Stimulated activated CD4-positive, alpha-beta T cell treated with anti-CD3 and anti-CD28 coated beads, Interleukin-2, amount 100 ng/mL, for 24 hours (primary cell): ENCODE measurements around the gene HBEGF.

ENCODE experiments used
- DNase-seq, 2 donors: peaks; one replicate each; pipeline ENCODE4 v3.0.0-alpha.2; 2020

HBEGF gene

DNA sequence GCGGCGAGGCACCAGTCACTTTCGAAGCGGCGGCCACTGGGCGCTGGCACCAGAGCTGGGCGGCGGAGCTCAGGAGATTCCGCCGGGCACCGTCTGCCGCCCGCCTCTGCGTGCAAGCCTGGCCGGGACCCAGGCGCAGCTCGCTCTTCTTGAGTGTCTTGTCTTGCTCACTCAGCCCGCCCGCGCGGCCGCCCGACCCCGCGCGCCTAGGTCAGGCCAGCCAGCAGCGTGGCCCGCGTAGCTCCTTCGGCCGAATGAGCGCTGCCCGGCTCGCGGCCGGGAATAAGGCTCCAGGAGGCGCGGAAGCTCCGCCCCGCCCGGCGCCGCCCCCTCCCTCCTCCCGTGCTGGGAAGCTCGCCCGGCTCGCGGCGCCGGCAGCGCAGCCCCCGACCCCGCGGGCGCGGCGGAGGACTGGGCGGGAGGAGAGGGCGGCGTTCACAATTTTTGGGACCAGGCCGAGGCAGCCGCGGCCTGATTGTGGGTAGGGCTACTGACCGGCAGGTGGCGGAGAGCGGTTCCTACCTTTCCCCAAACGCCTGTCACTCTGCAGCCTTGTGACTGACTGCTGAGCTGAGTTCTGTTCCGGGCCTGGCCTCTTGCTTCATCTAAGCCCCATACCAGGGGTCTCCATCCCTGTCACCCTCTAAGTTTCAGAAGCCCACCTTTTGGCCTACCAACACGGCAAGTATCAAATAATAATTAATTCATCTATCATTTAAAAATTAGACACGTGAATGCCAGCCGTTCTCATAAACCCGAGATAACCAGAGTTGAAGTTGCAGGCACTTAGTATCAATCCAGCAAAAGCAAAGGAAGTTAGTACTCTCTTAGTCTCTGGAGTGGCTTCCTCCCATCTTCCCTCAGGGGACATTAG is at the start of gene HBEGF:
Gene HBEGF (minus strand): TSS at position 256 of the 874 bp plus-strand sequence. CDS start 275 bp downstream, outside the sequence.
- DNase-seq = peak; percentile 55 to 70

DNA sequence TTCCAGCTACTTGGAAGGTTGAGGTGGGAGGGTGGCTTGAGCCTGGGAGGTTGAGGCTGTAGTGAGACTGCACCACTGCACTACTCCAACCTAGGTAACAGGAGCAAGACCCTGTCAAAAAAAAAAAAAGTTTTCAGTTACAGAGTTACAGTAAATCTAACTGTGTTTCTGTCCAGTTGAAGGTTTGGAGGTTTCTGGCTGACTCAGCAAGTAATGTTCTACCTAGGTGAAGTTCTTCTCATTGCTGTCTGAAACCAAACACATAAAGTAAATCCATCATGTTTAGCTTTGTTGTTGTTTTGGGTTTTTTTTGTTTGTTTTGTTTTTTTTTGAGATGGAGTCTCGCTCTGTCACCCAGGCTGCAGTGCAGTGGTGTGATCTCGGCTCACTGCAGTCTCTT is 47.3 kb upstream of the HBEGF start:
- DNase-seq = no peak

DNA sequence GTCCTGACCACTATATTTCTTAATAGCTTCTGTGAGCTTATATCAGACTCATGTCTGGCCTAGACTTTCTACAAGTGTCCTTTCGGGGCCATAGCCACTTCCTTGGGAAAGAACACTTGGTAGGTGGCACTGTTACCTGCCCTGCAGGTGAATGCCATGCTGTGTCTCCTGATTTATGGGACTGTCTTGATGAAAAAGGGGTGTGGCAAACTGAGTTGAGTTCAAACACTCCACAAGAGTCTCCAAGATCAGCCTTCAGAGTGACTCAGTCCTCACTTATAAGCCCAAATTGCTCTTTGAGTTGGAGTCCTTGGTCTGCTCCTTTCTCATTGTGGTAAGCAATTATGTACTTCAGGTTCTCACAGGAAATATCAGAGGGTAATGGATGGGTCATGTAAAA is 45.3 kb upstream of the HBEGF start:
- no peak for DNase-seq

GRCh38 chr5:140391312-140391711 is 44.9 kb upstream of the HBEGF start:
- no peak for DNase-seq

DNA sequence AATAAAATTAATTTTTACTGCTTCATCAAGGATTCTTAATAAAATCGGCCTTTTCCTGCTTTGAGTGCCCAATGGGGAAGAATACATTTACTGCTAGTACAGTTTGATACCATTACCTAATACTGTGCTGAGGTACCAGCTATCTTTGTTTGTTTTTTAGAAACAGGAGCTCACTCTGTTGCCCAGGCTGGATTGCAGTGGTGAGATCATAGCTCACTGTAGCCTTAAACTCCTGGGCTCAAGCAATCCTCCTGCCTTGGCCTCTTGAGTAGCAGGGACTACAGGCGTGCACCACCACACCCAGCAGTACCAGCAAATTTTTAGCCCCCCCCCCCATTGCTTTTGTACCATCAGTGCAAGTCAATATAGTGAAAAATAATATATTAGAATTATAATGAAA is 41.6 kb upstream of the HBEGF start:
- DNase-seq = no peak

DNA sequence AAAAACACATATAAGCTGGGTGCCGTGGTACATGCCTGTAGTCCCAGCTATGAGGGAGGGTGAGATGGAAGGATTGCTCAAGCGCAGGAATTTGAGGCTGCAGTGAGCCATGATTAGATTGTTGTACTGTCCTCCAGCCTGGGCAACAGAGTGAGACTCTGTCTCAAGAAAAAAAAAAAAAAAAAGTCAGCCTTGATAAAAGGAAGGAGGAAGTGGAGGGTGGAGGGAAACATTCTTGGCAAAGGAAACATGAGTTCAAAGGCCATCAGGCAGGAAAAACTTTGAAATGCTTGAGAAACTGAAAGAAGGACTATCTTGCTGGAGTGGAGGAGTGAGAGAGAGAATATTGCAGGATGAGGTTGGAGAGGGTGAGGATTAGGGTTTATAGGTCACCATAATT is 36.9 kb upstream of the HBEGF start:
- no peak for DNase-seq

DNA sequence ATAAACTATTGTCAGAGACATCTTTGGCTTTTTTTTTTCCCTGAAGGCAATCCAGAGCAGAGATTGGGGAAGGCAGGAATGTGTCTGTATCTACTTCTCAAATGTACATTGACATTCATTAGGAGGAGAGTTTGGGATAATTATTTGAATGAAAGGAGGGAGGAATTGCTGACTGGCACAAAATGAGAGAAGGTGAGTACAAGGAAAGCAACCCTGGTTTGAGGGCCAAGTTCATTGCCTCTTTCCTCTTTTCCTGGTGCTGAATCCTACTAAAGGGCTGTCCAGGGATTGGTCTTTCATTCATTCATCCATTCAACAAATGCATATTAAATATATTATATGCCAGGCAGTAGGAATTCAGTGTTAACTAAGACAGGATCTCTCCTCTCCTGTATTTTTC is 36.5 kb upstream of the HBEGF start:
- no peak for DNase-seq

GRCh38 chr5:140381972-140382371 is 35.6 kb upstream of the HBEGF start:
- DNase-seq = no peak

- no peak for DNase-seq
These were observed 34.9 kb upstream of the HBEGF start for GRCh38 chr5:140381351-140381750.

- peak; percentile 40 to 59 for DNase-seq
These were observed 26.6 kb upstream of the HBEGF start for GRCh38 chr5:140372971-140373487.

DNA sequence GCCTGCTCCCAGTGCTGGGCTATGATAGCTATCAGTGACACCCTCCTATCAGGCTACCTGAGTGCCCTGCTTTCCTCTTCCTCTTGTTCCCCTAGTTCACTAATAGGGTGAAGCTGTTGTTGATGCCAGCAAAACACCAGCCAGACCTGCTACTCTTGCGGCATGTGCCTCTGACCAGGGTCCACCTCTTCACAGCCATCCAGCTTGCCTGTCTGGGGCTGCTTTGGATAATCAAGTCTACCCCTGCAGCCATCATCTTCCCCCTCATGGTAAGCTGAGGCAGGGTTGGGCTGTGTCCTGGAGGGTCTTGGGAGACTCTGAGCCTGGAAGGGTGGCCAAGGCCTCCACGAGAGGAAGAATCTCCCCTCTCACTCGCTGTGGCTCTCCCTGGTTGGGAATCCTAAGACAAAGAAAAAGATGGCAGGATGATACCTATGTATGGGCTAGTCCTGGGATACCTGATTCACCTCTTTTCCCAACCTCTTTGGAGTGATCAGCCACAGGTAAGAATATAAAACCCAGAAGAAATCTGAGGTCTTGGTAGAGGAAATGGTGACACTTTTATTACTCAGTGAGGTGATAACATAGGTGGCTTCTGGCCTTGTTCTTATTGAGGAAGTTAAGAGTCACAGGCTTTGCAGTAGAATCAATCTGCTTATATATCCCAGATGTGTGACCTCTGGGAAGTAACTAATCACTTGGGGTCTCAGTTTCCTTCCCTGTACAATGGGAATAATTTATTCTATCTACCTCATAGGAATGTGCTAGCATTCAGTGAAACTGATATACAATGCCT is 25.2 kb upstream of the HBEGF start:
- DNase-seq = no peak

GRCh38 chr5:140367256-140368013 is 21.0 kb upstream of the HBEGF start:
- no peak for DNase-seq

- DNase-seq = no peak
These were observed 20.3 kb upstream of the HBEGF start for GRCh38 chr5:140366589-140367255.

DNA sequence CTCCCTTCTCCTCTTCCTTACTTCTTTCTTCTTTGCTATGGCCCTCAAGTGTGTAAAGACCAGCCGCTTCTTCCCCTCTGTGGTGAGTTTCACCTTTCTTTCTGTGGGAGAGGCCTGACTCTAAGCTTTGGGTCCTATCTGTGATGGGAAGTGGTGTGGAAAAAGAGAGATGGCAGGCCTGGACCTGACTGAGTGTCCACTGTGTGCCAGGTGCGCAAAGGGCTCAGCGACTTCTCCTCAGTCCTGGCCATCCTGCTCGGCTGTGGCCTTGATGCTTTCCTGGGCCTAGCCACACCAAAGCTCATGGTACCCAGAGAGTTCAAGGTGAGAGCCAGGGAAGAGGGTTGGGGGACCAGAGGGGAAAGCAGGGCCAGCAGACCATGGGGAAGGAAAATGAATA is 19.5 kb upstream of the HBEGF start:
- no peak for DNase-seq

DNA sequence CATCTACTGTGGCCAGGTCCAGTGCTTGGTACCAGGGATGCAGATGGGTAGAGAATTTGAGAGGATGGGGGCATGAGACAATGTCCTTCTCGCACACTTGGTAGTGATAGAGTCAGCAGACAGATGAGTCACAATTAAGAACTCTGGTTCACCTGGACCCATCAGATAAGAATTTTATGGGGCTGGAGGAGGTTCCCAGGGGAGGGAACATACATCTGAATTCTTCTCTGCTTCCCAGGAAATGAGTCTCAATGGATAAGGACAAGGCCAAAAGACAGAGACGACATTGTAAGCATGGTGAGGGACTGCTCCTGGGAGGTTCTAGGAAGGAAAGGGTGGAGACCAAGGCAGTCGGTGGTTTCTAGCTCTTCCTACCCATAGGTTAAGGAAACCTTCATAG is 18.9 kb upstream of the HBEGF start:
- DNase-seq = no peak

GRCh38 chr5:140364472-140364765 is 18.0 kb upstream of the HBEGF start:
- no peak for DNase-seq

GRCh38 chr5:140363631-140364471 is 17.4 kb upstream of the HBEGF start:
- no peak for DNase-seq

- DNase-seq = peak; percentile 90 to 91
These were observed 16.6 kb upstream of the HBEGF start for GRCh38 chr5:140362875-140363630.

DNA sequence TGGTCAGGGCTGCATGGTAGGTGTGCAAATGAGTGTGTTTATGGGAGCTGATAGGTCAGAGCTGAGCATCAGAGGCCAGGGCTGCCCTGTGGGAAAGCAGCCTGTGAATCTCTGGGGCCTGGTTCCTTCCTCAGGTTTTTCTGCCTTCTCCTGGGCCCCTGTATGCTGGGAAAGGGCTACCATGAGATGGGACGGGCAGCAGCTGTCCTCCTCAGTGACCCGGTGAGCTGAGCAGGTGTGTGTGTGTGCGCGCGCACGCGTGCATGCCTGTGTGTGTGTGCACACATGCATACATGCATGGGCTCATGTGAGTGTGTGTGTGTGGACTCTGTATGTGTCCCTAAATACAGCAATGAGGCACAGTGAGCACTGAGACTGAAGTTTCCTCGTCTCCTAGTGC is 15.9 kb upstream of the HBEGF start:
- no peak for DNase-seq

DNA sequence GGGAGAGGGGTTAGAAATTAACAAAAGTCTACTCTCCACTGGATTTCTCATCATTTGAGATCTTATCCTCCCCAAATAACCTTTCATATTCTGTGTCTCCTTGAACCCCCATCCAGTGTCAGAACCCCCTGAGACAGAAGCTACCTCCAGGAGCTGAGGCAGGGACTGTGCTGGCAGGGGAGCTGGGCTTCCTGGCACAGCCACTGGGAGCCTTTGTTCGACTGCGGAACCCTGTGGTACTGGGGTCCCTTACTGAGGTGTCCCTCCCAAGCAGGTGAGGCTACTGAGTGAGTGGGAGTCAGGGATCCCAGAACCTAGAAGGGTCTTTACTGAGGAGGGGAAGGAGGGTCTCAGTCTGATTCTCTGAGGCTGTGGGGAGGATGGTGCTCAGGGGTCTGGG is 15.5 kb upstream of the HBEGF start:
- no peak for DNase-seq
